Measurements from ENCODE around the gene FRMPD3.

DNA sequence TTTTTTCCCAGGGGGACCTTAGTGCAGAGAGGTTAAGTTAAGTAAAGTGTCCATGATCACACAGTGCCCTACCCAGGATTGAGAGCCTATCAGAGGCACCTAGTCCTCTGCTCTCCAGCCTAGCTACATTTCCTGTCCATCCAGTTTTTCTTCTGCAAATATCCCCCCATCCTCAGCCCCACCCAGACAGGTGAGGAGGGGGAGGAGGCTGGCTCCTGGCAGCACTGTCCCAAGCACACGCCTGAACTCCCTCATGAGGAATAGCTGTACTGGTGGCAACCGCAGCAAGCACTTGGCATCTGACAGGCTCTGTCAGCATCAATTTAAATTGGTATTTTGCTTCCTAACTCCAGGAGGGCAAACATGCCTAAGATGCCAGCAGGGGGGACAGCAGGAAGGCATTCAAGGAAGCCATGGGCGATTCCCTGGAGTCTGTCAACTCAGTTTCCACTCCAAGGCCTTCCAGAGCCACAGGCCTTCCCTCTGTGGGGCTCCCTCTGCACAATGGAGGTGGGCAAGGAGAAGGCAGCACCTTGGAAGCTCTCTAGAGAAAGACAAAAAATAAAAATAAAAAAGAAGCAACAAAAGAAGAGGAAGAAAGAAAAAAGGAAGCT, 6.4 kb upstream of the FRMPD3 start:
- TF ChIP-seq, protein P1, sequence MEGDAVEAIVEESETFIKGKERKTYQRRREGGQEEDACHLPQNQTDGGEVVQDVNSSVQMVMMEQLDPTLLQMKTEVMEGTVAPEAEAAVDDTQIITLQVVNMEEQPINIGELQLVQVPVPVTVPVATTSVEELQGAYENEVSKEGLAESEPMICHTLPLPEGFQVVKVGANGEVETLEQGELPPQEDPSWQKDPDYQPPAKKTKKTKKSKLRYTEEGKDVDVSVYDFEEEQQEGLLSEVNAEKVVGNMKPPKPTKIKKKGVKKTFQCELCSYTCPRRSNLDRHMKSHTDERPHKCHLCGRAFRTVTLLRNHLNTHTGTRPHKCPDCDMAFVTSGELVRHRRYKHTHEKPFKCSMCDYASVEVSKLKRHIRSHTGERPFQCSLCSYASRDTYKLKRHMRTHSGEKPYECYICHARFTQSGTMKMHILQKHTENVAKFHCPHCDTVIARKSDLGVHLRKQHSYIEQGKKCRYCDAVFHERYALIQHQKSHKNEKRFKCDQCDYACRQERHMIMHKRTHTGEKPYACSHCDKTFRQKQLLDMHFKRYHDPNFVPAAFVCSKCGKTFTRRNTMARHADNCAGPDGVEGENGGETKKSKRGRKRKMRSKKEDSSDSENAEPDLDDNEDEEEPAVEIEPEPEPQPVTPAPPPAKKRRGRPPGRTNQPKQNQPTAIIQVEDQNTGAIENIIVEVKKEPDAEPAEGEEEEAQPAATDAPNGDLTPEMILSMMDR (IDR thresholded peaks at IDR 0.05): no peak
- TF ChIP-seq POLR2A (IDR thresholded peaks at IDR 0.05): no peak

Data from prostate gland (tissue), 2 donors.